Esophagus muscularis mucosa (tissue), 4 donors: Measurements from ENCODE around the gene ADAR.

Experiments
- CTCF ChIP-seq, 3 experiments: fragments of 200-600 bp in 2 of 3; fragments of 450-650 bp in 1 of 3; sonication (generic) in 2 of 3; IDR thresholded peaks; one replicate each; pipeline ENCODE4 v1.5.1; 2017 to 2019; ENCODE audit warnings: antibody characterized with exemption in 3 of 3, mild to moderate bottlenecking in 2 of 3, moderate library complexity in 1 of 3
- EP300 ChIP-seq: sonication (generic); formaldehyde crosslinking; IDR thresholded peaks from one replicate; pipeline ENCODE4 v1.6.1; 2017; ENCODE audit warnings: antibody characterized with exemption
- POLR2A ChIP-seq: fragments of 450-650 bp; IDR thresholded peaks from one replicate; pipeline ENCODE4 v1.6.1; 2017; ENCODE audit warnings: antibody characterized with exemption, moderate library complexity, mild to moderate bottlenecking, low read depth
- POLR2AphosphoS5 ChIP-seq, 2 donors: sonication (generic); formaldehyde crosslinking; IDR thresholded peaks; one replicate each; pipeline ENCODE4 v1.6.1; 2017; ENCODE audit warnings: antibody characterized with exemption in 2 of 2

DNA sequence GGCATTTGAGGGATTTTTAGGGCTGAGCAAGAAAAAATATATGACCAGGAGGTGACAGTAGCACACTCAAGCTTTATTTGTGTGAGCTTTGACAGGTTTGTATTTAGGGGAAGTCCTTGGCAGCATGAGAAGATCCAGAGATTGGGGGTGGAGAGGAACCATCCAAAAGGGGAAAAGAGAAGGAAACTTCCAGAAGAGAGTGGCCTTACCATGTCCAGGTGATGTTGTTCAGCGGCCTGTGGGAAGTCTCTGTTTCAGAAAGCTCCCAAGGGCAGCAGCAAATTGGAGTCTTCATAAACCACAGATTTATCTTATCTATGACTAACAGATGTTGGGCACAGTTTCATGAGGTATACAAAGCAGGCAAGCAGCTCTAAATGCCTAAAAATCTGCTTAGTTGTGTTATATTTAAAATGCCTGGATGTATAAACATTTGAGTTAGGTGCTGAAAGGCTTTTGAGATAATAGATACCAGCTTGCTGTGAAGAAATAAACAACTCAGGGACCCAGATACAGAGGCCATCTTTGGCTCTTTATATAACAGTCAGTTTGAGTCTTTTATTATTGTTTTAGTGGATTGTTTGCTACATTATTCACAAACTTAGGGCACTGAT lies 21.2 kb upstream of the ADAR start:
- TF ChIP-seq CTCF (IDR thresholded peaks at IDR 0.05) (no peak), POLR2AphosphoS5 (IDR thresholded peaks at IDR 0.05) (no peak), POLR2A (no peak), EP300 (no peak)
